GM19463 (cell line): Measurements from ENCODE around the gene AMIGO1.

Experiments
- ATAC-seq: cut with Tn5 transposase; IDR thresholded peaks from one replicate; pipeline ENCODE4 v1.9.1; 2021; ENCODE audit warnings: mild to moderate bottlenecking, moderate library complexity; ENCODE audit not compliant: unreplicated experiment

The AMIGO1 gene

GRCh38 chr1:109466125-109466451, 43.4 kb downstream of the AMIGO1 start:
- ATAC-seq: no peak

- ATAC-seq: no peak
Observed at GRCh38 chr1:109457819-109458218, 51.7 kb downstream of the AMIGO1 start.

- no peak for ATAC-seq
Observed at GRCh38 chr1:109454497-109455133, 54.9 kb downstream of the AMIGO1 start.
